Stimulated activated CD4-positive, alpha-beta T cell treated with anti-CD3 and anti-CD28 coated beads, Interleukin-12 subunit alpha, Interleukin-12 subunit beta, amount 100 ng/mL, for 48 hours (primary cell): ENCODE data around the gene ESYT1.

ENCODE experiments used
- DNase-seq, 3 donors: peaks; one replicate each; pipeline ENCODE4 v3.0.0-alpha.2; 2020; ENCODE audit warnings: low read depth in 2 of 3, low spot score in 1 of 3

The ESYT1 gene

GRCh38 chr12:56127888-56128669, at the start of gene ESYT1:
Gene ESYT1 (plus strand): TSS chr12:56128267. CDS start chr12:56128320, 53 bp downstream.
- peak; percentile 95 to 98 (median 96) for DNase-seq

GRCh38 chr12:56078427-56078826, 49.6 kb upstream of the ESYT1 start:
- DNase-seq: no peak

- peak; percentile 11 to 52 (median 48) for DNase-seq
These were observed 48.9 kb upstream of the ESYT1 start for GRCh38 chr12:56078931-56079722.

- DNase-seq: peak; percentile 37 to 69 (median 43)
These were observed 48.1 kb upstream of the ESYT1 start, which contains the start of gene ERBB3 for GRCh38 chr12:56079723-56080555. Gene ERBB3 (plus strand): TSS chr12:56080165. CDS start chr12:56080301, 136 bp downstream.

- DNase-seq: no peak
These were observed 47.4 kb upstream of the ESYT1 start for GRCh38 chr12:56080556-56081138.

GRCh38 chr12:56081393-56082347, 46.4 kb upstream of the ESYT1 start:
- no peak for DNase-seq

GRCh38 chr12:56082382-56082781, 45.7 kb upstream of the ESYT1 start:
- no peak for DNase-seq

GRCh38 chr12:56082967-56083366, 45.1 kb upstream of the ESYT1 start:
- no peak for DNase-seq

GRCh38 chr12:56084958-56085543, 43.0 kb upstream of the ESYT1 start:
- peak in 2 of 3 donors; percentile 16 to 20 for DNase-seq

- DNase-seq: no peak
These were observed 42.0 kb upstream of the ESYT1 start for GRCh38 chr12:56086096-56086495.

- no peak for DNase-seq
These were observed 41.5 kb upstream of the ESYT1 start for GRCh38 chr12:56086608-56087007.

GRCh38 chr12:56087220-56087619, 40.8 kb upstream of the ESYT1 start:
- no peak for DNase-seq

- no peak for DNase-seq
These were observed 30.3 kb upstream of the ESYT1 start for GRCh38 chr12:56097738-56098137.

- no peak for DNase-seq
These were observed 29.5 kb upstream of the ESYT1 start for GRCh38 chr12:56098592-56098991.

- no peak for DNase-seq
These were observed 28.3 kb upstream of the ESYT1 start for GRCh38 chr12:56099787-56100186.

GRCh38 chr12:56101045-56101444, 27.0 kb upstream of the ESYT1 start:
- DNase-seq: no peak

GRCh38 chr12:56102683-56103065, 25.4 kb upstream of the ESYT1 start:
- no peak for DNase-seq

- no peak for DNase-seq
These were observed 24.9 kb upstream of the ESYT1 start for GRCh38 chr12:56103066-56103711.

GRCh38 chr12:56103823-56104108, 24.3 kb upstream of the ESYT1 start:
- no peak for DNase-seq
